Measurements from ENCODE around the gene RPTN. TPM values are rescaled to one million over a fixed set of nuclear protein-coding genes. Genes with fewer than 3 reads are reported as not detected.

RPTN gene
- total RNA-seq, 1 donor from 2014 or later, result not detected

DNA sequence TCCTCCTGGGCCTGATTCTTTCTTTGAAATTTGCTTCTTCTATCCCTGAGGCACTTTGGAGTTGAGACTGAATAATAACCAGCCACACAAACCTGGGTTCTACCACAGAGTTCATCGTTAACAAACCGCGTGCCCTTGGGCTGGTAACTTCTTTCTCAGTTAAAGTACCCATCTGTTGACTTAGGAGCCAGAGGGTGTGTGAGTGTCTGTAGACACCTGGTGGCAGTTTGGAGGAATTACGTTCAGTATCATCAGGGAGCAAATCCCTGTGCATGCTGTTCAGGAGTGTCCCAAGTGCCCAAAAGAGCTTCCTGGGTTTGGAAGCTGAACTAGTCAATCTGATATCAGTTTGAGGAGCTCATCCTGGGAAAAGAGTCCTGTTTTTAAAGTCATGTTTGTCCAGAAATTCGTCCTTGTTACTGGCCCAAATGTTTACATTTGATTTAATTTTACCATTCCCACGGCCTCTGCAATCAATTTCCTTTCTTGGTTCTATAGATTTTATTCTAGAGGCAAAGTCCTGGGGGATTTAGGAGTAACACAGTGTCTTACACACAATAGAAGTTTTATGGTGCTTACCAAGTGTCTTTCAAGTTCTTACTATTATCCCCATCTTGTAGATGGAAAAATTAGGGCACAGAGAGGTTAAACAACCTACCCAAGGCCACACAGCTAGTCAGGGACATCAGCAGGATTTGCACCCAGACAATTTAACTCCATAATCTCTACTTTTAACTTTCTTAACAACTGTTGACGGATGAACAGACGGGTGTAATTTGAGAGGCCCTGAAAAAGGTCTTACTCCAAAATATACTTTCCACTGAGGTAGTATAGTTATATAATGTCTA is 26.7 kb upstream of the RPTN start:
- TF ChIP-seq, protein P1, sequence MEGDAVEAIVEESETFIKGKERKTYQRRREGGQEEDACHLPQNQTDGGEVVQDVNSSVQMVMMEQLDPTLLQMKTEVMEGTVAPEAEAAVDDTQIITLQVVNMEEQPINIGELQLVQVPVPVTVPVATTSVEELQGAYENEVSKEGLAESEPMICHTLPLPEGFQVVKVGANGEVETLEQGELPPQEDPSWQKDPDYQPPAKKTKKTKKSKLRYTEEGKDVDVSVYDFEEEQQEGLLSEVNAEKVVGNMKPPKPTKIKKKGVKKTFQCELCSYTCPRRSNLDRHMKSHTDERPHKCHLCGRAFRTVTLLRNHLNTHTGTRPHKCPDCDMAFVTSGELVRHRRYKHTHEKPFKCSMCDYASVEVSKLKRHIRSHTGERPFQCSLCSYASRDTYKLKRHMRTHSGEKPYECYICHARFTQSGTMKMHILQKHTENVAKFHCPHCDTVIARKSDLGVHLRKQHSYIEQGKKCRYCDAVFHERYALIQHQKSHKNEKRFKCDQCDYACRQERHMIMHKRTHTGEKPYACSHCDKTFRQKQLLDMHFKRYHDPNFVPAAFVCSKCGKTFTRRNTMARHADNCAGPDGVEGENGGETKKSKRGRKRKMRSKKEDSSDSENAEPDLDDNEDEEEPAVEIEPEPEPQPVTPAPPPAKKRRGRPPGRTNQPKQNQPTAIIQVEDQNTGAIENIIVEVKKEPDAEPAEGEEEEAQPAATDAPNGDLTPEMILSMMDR (IDR thresholded peaks at IDR 0.05), result no peak
- H3K27me3 Mint-ChIP-seq, result peaks cover 16% of the 10 kb centered on the region
- DNase-seq, result no peak
- CTCF ChIA-PET, result interaction anchor here (0.6 to 7.2 kb wide), 8 partner anchors 10 to 273 kb away, joined by 3 to 102 read pairs (median 5); no protein-coding TSS in a partner anchor
- peak; percentile 53 for ATAC-seq (ENCODE audit: low read depth)
- no peak overlapping the region for H3K4me3 Mint-ChIP-seq
- H3K36me3 Mint-ChIP-seq (ENCODE audit: low read depth), result no peaks in the 10 kb centered on the region
- no peaks in the 10 kb centered on the region for H3K9me3 Mint-ChIP-seq
- H3K27ac Mint-ChIP-seq, result no peak overlapping the region
- intact Hi-C loops (cut with micrococcal nuclease), result loop anchor here (1.0 kb wide), 3 partner anchors 43 to 251 kb away; no protein-coding TSS in a partner anchor
- H3K4me1 Mint-ChIP-seq, result peaks cover 5% of the 10 kb centered on the region
- POLR2A ChIA-PET, result interaction anchor here (1.8 kb wide), 1 partner anchor 138 kb away, joined by 4 read pairs; no protein-coding TSS in a partner anchor

DNA sequence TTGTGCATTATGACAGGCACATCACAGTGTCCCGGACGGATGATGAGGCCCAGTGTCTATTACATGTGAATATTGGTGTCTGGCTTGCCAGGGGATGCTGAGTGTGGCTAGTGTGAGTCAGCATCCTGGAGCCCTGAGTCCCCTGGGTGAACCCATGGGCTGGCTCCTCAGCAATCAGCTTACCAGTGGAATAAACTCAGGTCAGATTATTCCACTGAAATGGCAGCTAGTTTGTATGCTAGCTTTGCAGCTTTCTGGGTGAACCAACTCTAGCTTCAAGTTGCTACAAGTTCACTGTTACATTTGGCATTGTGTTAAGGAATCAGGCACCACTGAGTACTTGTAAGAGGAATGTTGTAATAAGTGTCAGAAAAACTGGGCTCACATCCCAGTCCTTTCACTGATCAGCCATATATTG is 23.9 kb upstream of the RPTN start:
- ATAC-seq (ENCODE audit: low read depth) (no peak), DNase-seq (no peak)
- Mint-ChIP-seq H3K27me3 (peaks cover 16% of the 10 kb centered on the region), H3K36me3 (ENCODE audit: low read depth) (no peaks in the 10 kb centered on the region), H3K27ac (no peak overlapping the region), H3K9me3 (no peaks in the 10 kb centered on the region), H3K4me3 (no peak overlapping the region), H3K4me1 (no peaks in the 10 kb centered on the region)
- POLR2A ChIA-PET, result no interaction called here
- CTCF ChIA-PET, result interaction anchor here (3.5 to 7.2 kb wide), 3 partner anchors 128 to 276 kb away, joined by 13 to 102 read pairs (median 66); no protein-coding TSS in a partner anchor
- intact Hi-C loops (cut with micrococcal nuclease), result no loop called here
- TF ChIP-seq, protein P1 (IDR thresholded peaks at IDR 0.05), result no peak

DNA sequence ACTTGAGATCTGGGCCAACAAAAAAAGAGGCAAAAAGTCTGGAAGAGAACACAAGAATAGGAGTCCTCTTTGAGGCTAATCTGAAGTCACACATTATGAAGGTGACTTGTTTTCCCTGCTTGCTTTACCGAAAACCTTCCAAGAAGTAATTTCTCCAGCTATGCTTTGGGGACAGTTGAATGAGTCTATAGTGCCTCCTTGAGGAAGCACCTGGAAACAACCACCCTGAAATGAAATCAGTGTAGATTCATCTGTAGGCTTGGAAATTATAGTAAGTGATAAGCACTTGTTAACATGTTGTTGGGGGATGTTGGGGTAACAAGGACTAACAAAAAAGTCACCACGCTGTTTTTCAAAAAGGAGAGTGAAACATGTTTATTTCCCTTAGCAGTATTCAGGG is 23.4 kb upstream of the RPTN start:
- Mint-ChIP-seq H3K36me3 (ENCODE audit: low read depth) (no peaks in the 10 kb centered on the region), H3K27ac (no peak overlapping the region), H3K4me1 (no peaks in the 10 kb centered on the region), H3K9me3 (no peaks in the 10 kb centered on the region), H3K27me3 (peaks cover 16% of the 10 kb centered on the region), H3K4me3 (no peak overlapping the region)
- TF ChIP-seq, protein P1 (IDR thresholded peaks at IDR 0.05), result no peak
- no peak for ATAC-seq (ENCODE audit: low read depth)
- ChIA-PET CTCF (interaction anchor here (6.2 to 7.2 kb wide), 2 partner anchors 127 to 277 kb away, joined by 66 to 102 read pairs; no protein-coding TSS in a partner anchor), POLR2A (no interaction called here)
- DNase-seq, result no peak
- intact Hi-C loops (cut with micrococcal nuclease), result no loop called here

DNA sequence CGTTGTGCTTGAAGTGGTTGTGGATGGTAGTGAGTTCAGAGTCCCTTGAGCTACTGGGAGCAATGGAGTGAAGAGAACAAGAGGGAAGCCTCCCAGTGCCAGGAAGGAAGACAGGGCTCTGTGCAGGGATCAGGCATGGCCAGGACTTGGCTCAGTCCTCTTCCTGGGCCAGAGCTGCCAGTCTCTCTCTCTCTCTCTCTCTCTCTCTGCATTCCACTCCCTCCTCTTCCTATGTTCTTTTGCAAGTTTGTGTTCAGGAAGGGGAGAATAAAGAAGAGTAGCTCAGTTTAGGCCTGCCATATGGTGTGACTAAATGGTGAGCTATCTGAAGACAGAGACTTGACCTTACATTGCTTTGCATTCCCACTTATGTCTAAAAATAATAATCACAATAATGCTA is 20.5 kb upstream of the RPTN start:
- Mint-ChIP-seq H3K27ac (no peak overlapping the region), H3K27me3 (peaks cover 12% of the 10 kb centered on the region), H3K4me1 (no peaks in the 10 kb centered on the region), H3K36me3 (ENCODE audit: low read depth) (no peaks in the 10 kb centered on the region), H3K4me3 (no peak overlapping the region), H3K9me3 (peaks cover 2% of the 10 kb centered on the region)
- CTCF ChIA-PET, result interaction anchor here (0.8 to 1.2 kb wide), 2 partner anchors 9 to 279 kb away, joined by 3 read pairs; no protein-coding TSS in a partner anchor
- TF ChIP-seq, protein P1 (IDR thresholded peaks at IDR 0.05), result no peak
- DNase-seq (no peak), ATAC-seq (ENCODE audit: low read depth) (no peak)
- POLR2A ChIA-PET, result no interaction called here
- intact Hi-C loops (cut with micrococcal nuclease), result no loop called here

DNA sequence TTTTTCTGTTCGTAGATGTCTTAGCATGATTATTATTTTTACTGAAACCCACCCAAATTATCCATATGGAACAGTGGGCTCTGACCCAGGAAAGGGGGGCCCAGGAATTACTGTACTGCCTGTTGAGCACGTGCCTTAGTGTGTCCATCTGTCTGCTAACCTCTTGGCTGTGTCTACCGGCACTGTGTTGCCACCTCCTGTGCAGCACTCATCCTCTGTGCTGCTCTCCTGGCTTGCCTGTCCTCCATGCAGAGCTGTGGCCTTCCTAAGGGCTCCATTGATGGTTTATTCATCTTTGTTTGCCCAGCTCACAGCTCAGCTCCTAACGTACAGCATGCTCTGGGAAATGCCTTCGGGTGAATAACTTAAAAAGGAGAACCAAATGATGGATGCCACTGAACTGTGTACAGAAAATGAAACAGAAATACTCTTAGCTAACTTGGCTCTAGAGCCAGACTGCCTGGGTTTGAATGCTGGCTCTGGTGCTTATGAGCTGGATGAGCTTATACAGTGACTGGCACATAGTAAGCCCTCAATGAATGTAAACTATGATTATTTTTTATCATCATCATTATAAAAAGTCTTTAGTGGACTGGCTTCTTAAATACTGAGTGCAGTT is 11.4 kb upstream of the RPTN start:
- TF ChIP-seq, protein P1 (IDR thresholded peaks at IDR 0.05), result no peak
- peaks cover 23% of the 10 kb centered on the region for H3K27me3 Mint-ChIP-seq
- no peak overlapping the region for H3K4me3 Mint-ChIP-seq
- ChIA-PET POLR2A (no interaction called here), CTCF (no interaction called here)
- intact Hi-C loops (cut with micrococcal nuclease), result no loop called here
- H3K9me3 Mint-ChIP-seq, result no peaks in the 10 kb centered on the region
- no peak overlapping the region for H3K27ac Mint-ChIP-seq
- no peaks in the 10 kb centered on the region for H3K36me3 Mint-ChIP-seq (ENCODE audit: low read depth)
- ATAC-seq (ENCODE audit: low read depth) (no peak), DNase-seq (no peak)
- H3K4me1 Mint-ChIP-seq, result peaks cover 12% of the 10 kb centered on the region
